Fibroblast of lung (primary cell): ENCODE measurements around the gene TGDS. TPM values are rescaled to one million over a fixed set of nuclear protein-coding genes. Genes with fewer than 3 reads are reported as not detected.

Experiments
- DNase-seq, 2 donors: peaks; one replicate each; pipeline versions ENCODE4 v3.0.0 to v3.0.0-alpha.2; 2010; ENCODE audit warnings: low read depth in 2 of 2
- H2AFZ ChIP-seq: 2 replicates; pipeline ENCODE4 v1.5.1; 2012; ENCODE audit warnings: low read length, control low read depth, inconsistent platforms
- H3K27ac ChIP-seq: 2 replicates; pipeline ENCODE4 v1.5.1; 2011; ENCODE audit warnings: low read length, control low read depth; ENCODE audit not compliant: insufficient read depth
- H3K27me3 ChIP-seq: 2 replicates; pipeline ENCODE4 v1.5.1; 2011; ENCODE audit warnings: mild to moderate bottlenecking, low read length; ENCODE audit not compliant: control insufficient read depth, insufficient read depth
- H3K36me3 ChIP-seq: 2 replicates; pipeline ENCODE4 v1.5.1; 2011; ENCODE audit warnings: low read length; ENCODE audit not compliant: control insufficient read depth, insufficient read depth
- H3K4me1 ChIP-seq: 2 replicates; pipeline ENCODE4 v1.5.1; 2011; ENCODE audit warnings: low read length; ENCODE audit not compliant: control insufficient read depth, insufficient read depth; ENCODE audit errors: extremely low read depth
- H3K4me2 ChIP-seq: 2 replicates; pipeline ENCODE4 v1.5.1; 2011; ENCODE audit warnings: low read length, control low read depth; ENCODE audit not compliant: insufficient read depth; ENCODE audit errors: extremely low read depth
- H3K4me3 ChIP-seq, 4 experiments: fragments of 200-600 bp in 1 of 4; sonication (generic) in 1 of 4; replicated peaks in 1 of 4; 2 replicates each; pipeline ENCODE4 v1.5.1; 2011 to 2016; ENCODE audit warnings: low read length in 4 of 4, low read depth in 3 of 4, mild to moderate bottlenecking in 3 of 4, control low read depth in 2 of 4, inconsistent platforms in 1 of 4, mixed read lengths in 1 of 4; ENCODE audit not compliant: insufficient read depth in 1 of 4; ENCODE audit errors: control extremely low read depth in 1 of 4
- H3K79me2 ChIP-seq: 2 replicates; pipeline ENCODE4 v1.5.1; 2012; ENCODE audit warnings: mild to moderate bottlenecking, low read length, inconsistent platforms; ENCODE audit not compliant: control insufficient read depth, insufficient read depth
- H3K9ac ChIP-seq: 2 replicates; pipeline ENCODE4 v1.5.1; 2011; ENCODE audit warnings: mild to moderate bottlenecking, low read length, control low read depth; ENCODE audit not compliant: insufficient read depth
- H3K9me3 ChIP-seq: 2 replicates; pipeline ENCODE4 v1.5.1; 2012; ENCODE audit warnings: low read depth, low read length; ENCODE audit not compliant: control insufficient read depth, insufficient read depth
- H4K20me1 ChIP-seq: 2 replicates; pipeline ENCODE4 v1.5.1; 2011; ENCODE audit warnings: low read length; ENCODE audit not compliant: control insufficient read depth, insufficient read depth; ENCODE audit errors: extremely low read depth
- EZH2 ChIP-seq: IDR thresholded peaks from 2 replicates; pipeline ENCODE4 v1.5.1; 2012; ENCODE audit warnings: low read length, control low read depth, mild to moderate bottlenecking; ENCODE audit errors: missing control alignments
- polyA plus RNA-seq, 2 donors: library from polyadenylated mRNA; depleted of rRNA in 1 of 2; stranded (reverse) in 1 of 2; unstranded in 1 of 2; fragments of >200 nt; gene quantifications; 2 replicates each; pipeline ENCODE4 v1.2.1, GENCODE V29; 2011 to 2012; ENCODE audit warnings: missing spikeins in 1 of 2
- total RNA-seq: library from RNA; depleted of rRNA; stranded (reverse); fragments of >200 nt; gene quantifications from 2 replicates; pipeline ENCODE4 v1.2.1, GENCODE V29; 2014
- TF ChIP-seq, protein P1 (sequence below), 2 donors: IDR thresholded peaks in 1 of 2; conservative IDR thresholded peaks in 1 of 2; 1 replicate in 1 of 2; 2 replicates in 1 of 2; pipeline ENCODE4 v1.5.1; 2011 to 2012; ENCODE audit warnings: low read length in 2 of 2, control low read depth in 1 of 2, inconsistent platforms in 1 of 2, low read depth in 1 of 2, mild to moderate bottlenecking in 1 of 2

TGDS gene
- total and polyA plus RNA-seq, 2 donors (not counting 1 experiment from before 2014, with no cell fraction given), result 13.4 to 15.2 TPM

DNA sequence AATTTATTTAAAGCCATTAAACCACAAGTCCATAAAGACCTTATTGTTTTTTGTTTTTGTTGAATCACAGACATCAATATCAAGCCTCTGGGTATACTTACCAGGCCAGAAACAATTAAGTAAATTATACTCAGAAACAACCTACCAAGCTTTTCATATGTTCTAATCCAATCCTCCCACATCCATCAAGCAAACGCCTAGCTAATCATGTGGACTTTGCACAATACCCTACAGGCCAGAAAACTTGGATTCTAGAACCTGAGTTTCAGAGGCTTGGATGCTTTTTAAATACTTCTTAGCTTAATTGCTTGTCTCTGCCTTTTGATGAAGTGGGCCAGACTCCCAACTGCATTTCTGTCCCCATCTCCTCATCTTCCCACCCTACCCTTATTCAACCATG, 39.9 kb downstream of the TGDS start:
- no peak for DNase-seq
- Histone ChIP-seq H3K4me3 (no peak overlapping the region), H3K79me2 (no peaks in the 10 kb centered on the region), H3K36me3 (no peaks in the 10 kb centered on the region), H3K4me1 (no peaks in the 10 kb centered on the region), H3K9ac (no peak overlapping the region), H3K27ac (no peak overlapping the region), H3K4me2 (no peak overlapping the region), H3K27me3 (no peaks in the 10 kb centered on the region), H4K20me1 (no peaks in the 10 kb centered on the region), H2AFZ (no peak overlapping the region), H3K9me3 (no peaks in the 10 kb centered on the region)
- no peak for TF ChIP-seq EZH2
- TF ChIP-seq, protein P1, sequence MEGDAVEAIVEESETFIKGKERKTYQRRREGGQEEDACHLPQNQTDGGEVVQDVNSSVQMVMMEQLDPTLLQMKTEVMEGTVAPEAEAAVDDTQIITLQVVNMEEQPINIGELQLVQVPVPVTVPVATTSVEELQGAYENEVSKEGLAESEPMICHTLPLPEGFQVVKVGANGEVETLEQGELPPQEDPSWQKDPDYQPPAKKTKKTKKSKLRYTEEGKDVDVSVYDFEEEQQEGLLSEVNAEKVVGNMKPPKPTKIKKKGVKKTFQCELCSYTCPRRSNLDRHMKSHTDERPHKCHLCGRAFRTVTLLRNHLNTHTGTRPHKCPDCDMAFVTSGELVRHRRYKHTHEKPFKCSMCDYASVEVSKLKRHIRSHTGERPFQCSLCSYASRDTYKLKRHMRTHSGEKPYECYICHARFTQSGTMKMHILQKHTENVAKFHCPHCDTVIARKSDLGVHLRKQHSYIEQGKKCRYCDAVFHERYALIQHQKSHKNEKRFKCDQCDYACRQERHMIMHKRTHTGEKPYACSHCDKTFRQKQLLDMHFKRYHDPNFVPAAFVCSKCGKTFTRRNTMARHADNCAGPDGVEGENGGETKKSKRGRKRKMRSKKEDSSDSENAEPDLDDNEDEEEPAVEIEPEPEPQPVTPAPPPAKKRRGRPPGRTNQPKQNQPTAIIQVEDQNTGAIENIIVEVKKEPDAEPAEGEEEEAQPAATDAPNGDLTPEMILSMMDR (conservative IDR thresholded peaks at IDR 0.05 in 1 of 2, IDR thresholded peaks at IDR 0.05 in 1 of 2; ENCODE audit: low read depth in 1 of 2, low read length in 2 of 2), result no peak

DNA sequence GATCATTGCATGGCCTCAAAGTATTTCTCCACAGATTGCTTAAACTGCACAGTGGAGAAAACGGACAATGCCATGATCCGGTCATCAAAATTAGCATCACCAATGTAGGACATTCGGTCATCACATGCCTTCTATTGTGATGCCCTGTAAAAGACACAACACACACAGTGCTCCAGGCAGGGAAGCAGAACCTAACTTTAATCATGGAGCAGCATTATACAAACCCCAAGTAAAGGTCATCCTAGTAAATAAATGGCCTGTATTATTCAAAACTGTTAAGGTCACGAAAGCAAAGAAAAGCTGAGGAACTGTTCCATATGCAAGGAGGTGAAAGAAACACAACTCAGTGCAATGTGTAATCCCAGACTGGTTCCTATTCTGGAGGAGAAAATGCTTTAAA, 42.2 kb downstream of the TGDS start:
- H3K4me2 ChIP-seq, result no peak overlapping the region
- TF ChIP-seq, protein P1 (conservative IDR thresholded peaks at IDR 0.05 in 1 of 2, IDR thresholded peaks at IDR 0.05 in 1 of 2; ENCODE audit: low read depth in 1 of 2, low read length in 2 of 2), result no peak
- TF ChIP-seq EZH2, result no peak
- H3K4me1 ChIP-seq, result no peaks in the 10 kb centered on the region
- H3K4me3 ChIP-seq, result no peak overlapping the region
- H3K9ac ChIP-seq, result no peak overlapping the region
- H3K9me3 ChIP-seq, result no peaks in the 10 kb centered on the region
- no peaks in the 10 kb centered on the region for H3K36me3 ChIP-seq
- no peak overlapping the region for H2AFZ ChIP-seq
- DNase-seq, result no peak
- no peaks in the 10 kb centered on the region for H3K27me3 ChIP-seq
- no peaks in the 10 kb centered on the region for H3K79me2 ChIP-seq
- H3K27ac ChIP-seq, result no peak overlapping the region
- H4K20me1 ChIP-seq, result no peaks in the 10 kb centered on the region

DNA sequence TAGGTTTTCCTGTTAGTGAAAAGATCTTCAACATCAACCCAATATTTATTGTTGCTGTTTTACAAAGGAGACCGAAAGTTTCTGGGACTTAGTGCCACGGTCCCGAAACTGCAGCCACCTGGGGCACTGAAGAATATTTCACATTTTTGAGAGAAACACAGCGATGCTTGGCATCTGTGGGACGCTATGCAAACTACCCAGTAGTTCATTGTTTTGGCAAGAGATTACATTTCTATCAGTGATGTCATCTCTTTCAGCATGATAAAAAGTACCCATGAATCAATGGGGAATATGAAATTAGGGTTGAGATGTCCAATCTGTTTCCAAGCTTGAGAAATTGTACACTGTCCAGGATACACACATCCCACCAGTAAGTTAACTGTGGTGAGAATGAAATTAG, 43.9 kb downstream of the TGDS start:
- H3K9ac ChIP-seq, result no peak overlapping the region
- H2AFZ ChIP-seq, result no peak overlapping the region
- H3K27ac ChIP-seq, result no peak overlapping the region
- no peaks in the 10 kb centered on the region for H3K9me3 ChIP-seq
- DNase-seq, result no peak
- H3K27me3 ChIP-seq, result no peaks in the 10 kb centered on the region
- no peaks in the 10 kb centered on the region for H3K36me3 ChIP-seq
- no peak overlapping the region for H3K4me3 ChIP-seq
- no peaks in the 10 kb centered on the region for H3K4me1 ChIP-seq
- no peak for TF ChIP-seq EZH2
- TF ChIP-seq, protein P1 (conservative IDR thresholded peaks at IDR 0.05 in 1 of 2, IDR thresholded peaks at IDR 0.05 in 1 of 2; ENCODE audit: low read depth in 1 of 2, low read length in 2 of 2), result no peak
- no peaks in the 10 kb centered on the region for H3K79me2 ChIP-seq
- H4K20me1 ChIP-seq, result no peaks in the 10 kb centered on the region
- H3K4me2 ChIP-seq, result no peak overlapping the region
